ENCODE data around the gene PDHX.
A peak's percentile ranks its signal among the peaks of the same experiment; 100 is the strongest.

GRCh38 chr11:34940026-34940677 is 23.7 kb downstream of the PDHX start:
- TF ChIP-seq EZH2 (IDR thresholded peaks at IDR 0.05; ENCODE audit: borderline replicate concordance, low read depth, low read length, poor library complexity, severe bottlenecking) (no peak), CTCF (conservative IDR thresholded peaks at IDR 0.05; ENCODE audit: low read depth, low read length) (peak; percentile 26; the same call in 1 of the 2 replicates)
